CD1c-positive myeloid dendritic cell (primary cell): Measurements from ENCODE around the gene CCNT1.
"Not testable (repeated sequence)": the region's sequence is repeated elsewhere in the genome, so short reads cannot be mapped to it uniquely, and the experiment has no call there.

Source experiments
- DNase-seq: peaks from one replicate; pipeline ENCODE4 v3.0.0-alpha.2; 2016; ENCODE audit errors: extremely low spot score

CCNT1 gene

GRCh38 chr12:48641752-48642555, 74.6 kb downstream of the CCNT1 start:
- not testable (repeated sequence) for DNase-seq

- DNase-seq: no peak
Measured at GRCh38 chr12:48640854-48641253, 75.7 kb downstream of the CCNT1 start.

DNA sequence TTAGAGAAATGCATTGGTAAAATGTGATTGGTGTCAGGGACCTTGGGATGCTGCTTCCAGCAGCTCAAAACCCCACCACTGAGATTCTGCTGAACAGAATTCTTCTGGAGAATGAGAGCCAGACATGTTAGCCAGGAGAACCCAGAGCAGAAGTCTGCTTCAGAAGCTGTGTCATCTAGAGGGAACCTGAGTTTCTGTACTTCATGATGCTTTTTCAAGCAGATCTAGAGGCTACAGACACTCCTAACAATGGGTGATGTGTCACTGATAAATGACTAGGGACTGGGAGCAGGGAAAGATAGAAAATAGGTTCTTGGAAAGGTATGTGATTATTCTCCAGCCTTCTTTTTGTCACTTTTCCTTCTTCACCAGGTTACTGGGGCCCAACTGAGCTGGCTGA, 76.1 kb downstream of the CCNT1 start:
- no peak for DNase-seq
